Activated CD4-positive, alpha-beta T cell treated with anti-CD3 and anti-CD28 coated beads, Interleukin-2, amount 10 ng/mL, durations not matched to agents 7 days and 5 days (primary cell): ENCODE results near the gene TCF7. TPM values are rescaled to one million over a fixed set of nuclear protein-coding genes. Genes with fewer than 3 reads are reported as not detected.
A peak's percentile ranks its signal among the peaks of the same experiment; 100 is the strongest.
"Not testable (repeated sequence)": the region's sequence is repeated elsewhere in the genome, so short reads cannot be mapped to it uniquely, and the experiment has no call there.

ENCODE experiments used
- CTCF ChIA-PET: fragments of 350-600 bp; sonication (Branson Sonifier 250); formaldehyde crosslinking; loops from one replicate; lab custom pipeline; 2021; ENCODE audit warnings: antibody characterized with exemption; lab: Charles Lee
- POLR2A ChIA-PET: fragments of 350-600 bp; sonication (Branson Sonifier 250); formaldehyde crosslinking; loops from one replicate; lab custom pipeline; 2021; ENCODE audit warnings: antibody characterized with exemption; lab: Charles Lee
- DNase-seq: peaks from one replicate; pipeline ENCODE4 v3.0.0-alpha.2; 2020
- H3K27ac Mint-ChIP-seq: one replicate; pipeline ENCODE4 v1.8.0; 2021; ENCODE audit warnings: mild to moderate bottlenecking, moderate library complexity, mixed read lengths
- H3K27me3 Mint-ChIP-seq: one replicate; pipeline ENCODE4 v1.8.0; 2021; ENCODE audit warnings: mixed read lengths
- H3K36me3 Mint-ChIP-seq: one replicate; pipeline ENCODE4 v1.8.0; 2021; ENCODE audit warnings: low read depth, mixed read lengths
- H3K4me1 Mint-ChIP-seq: one replicate; pipeline ENCODE4 v1.8.0; 2021; ENCODE audit warnings: mixed read lengths
- H3K4me3 Mint-ChIP-seq: one replicate; pipeline ENCODE4 v1.8.0; 2021; ENCODE audit warnings: mild to moderate bottlenecking, moderate library complexity, mixed read lengths
- H3K9me3 Mint-ChIP-seq: one replicate; pipeline ENCODE4 v1.8.0; 2021; ENCODE audit warnings: mixed read lengths
- total RNA-seq, 2 experiments: library from RNA; stranded (reverse); gene quantifications; one replicate each; pipeline ENCODE4 v1.2.3, GENCODE V29; 2021

Gene TCF7
- total RNA-seq, 2 experiments from 2014 or later = 271 to 283 TPM

DNA sequence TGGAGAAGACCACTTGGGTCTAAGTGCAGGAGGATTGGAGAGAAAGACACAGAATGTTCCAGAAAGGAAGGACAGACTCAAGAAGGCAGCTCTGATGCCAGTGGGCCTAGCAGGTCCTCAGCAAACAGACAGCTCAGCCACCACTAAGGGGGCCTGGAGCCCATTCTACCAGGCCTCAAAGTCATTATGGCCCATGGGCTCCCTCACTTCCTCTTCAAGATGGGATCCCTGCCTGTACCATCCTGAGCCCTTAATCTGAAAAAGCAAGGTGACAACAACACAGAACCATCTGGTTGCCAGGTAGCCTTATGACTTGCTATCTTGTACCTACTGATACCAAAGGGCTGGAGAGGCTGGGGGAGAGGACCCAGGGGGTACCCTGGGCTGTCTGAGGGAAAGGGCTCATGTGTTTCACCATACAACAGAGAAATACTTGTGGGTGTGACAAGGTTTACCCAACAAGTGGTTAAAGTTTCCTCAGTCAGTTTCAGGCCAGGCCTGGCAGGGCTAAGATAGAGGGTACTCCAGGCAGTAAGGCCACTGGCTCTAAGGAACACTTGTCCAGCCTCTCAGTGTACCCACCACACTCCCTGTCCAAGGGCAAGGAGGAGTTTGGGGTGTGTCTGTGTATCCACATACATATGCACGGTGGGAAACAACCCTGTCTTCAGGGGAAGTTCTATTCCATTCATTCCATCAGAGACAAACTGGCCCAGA is 30.7 kb downstream of the TCF7 start:
- peaks cover 78% of the 10 kb centered on the region for H3K36me3 Mint-ChIP-seq
- ChIA-PET CTCF (interaction anchor here (1.2 to 5.7 kb wide), 7 partner anchors 9 to 104 kb away, joined by 3 to 53 read pairs (median 6); no protein-coding TSS in a partner anchor), POLR2A (interaction anchor here (0.5 kb wide), 1 partner anchor 125 kb away, joined by 3 read pairs; no protein-coding TSS in a partner anchor)
- DNase-seq = no peak
- peaks cover 53% of the 10 kb centered on the region for H3K4me1 Mint-ChIP-seq
- H3K27me3 Mint-ChIP-seq = no peaks in the 10 kb centered on the region
- no peaks in the 10 kb centered on the region for H3K9me3 Mint-ChIP-seq
- peak overlapping the region; percentile 11 for H3K27ac Mint-ChIP-seq
- H3K4me3 Mint-ChIP-seq = no peak overlapping the region

DNA sequence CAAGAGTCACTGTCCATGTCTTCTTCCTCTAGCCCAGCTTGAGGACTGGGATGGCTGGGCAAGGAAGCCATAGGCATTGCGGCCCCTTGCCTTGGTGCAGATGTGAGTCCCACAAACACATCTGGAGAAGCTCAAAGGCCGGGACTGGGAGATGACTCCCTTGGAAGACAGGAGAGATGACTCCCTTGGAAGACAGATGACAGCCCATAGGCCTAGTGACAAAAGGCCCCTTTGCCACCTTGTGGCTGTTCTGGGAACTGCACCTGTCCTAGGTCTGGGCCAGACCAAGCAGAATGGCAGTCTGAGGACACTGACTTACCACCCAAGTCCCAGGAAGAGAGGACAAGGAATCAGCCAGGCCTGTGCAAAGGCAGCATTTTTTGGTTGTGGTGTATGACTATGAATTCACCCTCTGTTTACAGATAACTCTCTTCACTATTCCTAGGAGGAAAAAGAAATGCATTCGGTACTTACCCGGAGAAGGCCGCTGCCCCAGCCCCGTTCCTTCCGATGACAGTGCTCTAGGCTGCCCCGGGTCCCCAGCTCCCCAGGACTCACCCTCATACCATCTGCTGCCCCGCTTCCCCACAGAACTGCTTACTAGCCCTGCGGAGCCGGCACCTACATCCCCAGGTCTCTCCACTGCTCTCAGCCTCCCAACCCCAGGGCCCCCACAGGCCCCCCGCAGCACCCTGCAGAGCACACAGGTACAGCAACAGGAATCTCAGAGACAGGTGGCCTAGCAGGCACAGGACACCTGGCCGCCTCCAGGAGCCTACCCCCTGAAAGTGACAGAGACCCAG is 31.5 kb downstream of the TCF7 start:
- Mint-ChIP-seq H3K9me3 (no peaks in the 10 kb centered on the region), H3K27ac (peak overlapping the region; percentile 14), H3K36me3 (peaks cover 76% of the 10 kb centered on the region), H3K4me3 (no peak overlapping the region), H3K27me3 (no peaks in the 10 kb centered on the region), H3K4me1 (peaks cover 53% of the 10 kb centered on the region)
- peak; percentile 85 for DNase-seq
- ChIA-PET CTCF (interaction anchor here (1.2 to 5.2 kb wide), 8 partner anchors 8 to 120 kb away, joined by 3 to 53 read pairs (median 6); no protein-coding TSS in a partner anchor), POLR2A (interaction anchor here (0.5 to 0.6 kb wide), 2 partner anchors 15 to 125 kb away, joined by 3 read pairs; no protein-coding TSS in a partner anchor)

DNA sequence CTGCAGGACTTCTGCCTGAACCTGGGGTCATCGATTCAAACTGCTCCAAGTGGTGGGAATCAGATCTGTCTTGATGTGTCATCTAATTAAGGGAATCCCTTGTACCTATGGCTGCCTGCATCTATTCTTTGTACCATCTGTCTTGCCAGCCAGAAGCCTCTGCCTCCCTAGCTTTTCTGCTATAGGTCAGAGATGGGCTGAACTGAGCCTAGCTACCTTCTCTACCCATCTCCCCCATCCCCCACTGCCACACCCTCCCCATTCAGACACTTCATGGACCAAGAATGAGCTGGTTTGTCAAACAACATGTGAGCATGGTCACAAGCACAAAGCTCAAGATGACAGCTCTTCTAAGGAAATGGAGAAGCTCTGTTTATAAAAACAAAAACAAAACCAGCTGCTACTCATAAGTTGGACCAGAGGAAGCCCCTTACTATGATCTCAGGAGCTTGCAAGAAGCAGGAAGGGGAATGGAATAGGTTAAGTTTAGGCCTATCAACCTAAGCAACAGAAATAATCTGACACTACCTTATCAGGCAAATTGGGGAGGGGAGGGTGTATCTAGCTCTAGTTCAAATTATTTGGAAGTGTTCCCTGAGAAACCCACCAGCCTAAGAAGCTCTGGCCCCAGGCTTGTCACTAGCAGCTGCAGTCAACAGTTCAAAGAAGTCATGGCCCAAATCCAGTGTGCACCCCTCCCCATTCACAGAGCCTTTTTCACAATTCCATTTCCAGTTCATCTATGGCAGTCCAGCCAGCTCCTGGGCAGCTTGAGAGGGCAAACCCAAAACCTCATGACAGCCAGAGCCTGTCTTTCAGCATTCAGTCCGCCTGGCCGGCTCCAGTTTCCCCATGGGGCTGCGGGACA is 32.4 kb downstream of the TCF7 start:
- peaks cover 57% of the 10 kb centered on the region for H3K4me1 Mint-ChIP-seq
- CTCF ChIA-PET = interaction anchor here (1.1 to 5.2 kb wide), 7 partner anchors 12 to 129 kb away, joined by 3 to 53 read pairs (median 5); no protein-coding TSS in a partner anchor

DNA sequence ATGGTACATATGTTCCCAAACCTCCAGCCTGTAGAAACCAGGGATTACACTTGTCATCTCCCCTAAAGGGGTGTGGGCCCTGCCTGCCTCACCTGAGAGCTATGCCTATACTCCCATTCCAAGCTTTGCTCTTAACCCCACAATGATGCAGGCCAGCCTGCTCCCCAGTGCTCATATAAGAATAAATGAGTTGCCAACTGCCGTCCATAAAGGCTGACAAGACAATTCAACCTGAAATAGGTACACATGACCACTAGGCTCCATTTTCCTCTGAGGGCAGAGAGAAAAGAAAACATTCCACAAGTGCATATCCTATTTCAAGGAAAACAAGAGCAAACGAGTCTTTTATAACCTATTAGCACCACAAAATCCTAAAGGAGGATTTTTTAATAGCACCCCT is 33.8 kb downstream of the TCF7 start:
- DNase-seq = peak; percentile 6
- H3K9me3 Mint-ChIP-seq = no peaks in the 10 kb centered on the region
- H3K4me1 Mint-ChIP-seq = peaks cover 59% of the 10 kb centered on the region
- CTCF ChIA-PET = interaction anchor here (0.8 to 5.2 kb wide), 6 partner anchors 8 to 151 kb away, joined by 3 to 53 read pairs (median 10); no protein-coding TSS in a partner anchor
- H3K36me3 Mint-ChIP-seq = peaks cover 69% of the 10 kb centered on the region
- no peak overlapping the region for H3K4me3 Mint-ChIP-seq
- POLR2A ChIA-PET = no interaction called here
- no peaks in the 10 kb centered on the region for H3K27me3 Mint-ChIP-seq
- H3K27ac Mint-ChIP-seq = no peak overlapping the region

More for the DNA sequence above, 32.4 kb downstream of the TCF7 start:
- H3K9me3 Mint-ChIP-seq = no peaks in the 10 kb centered on the region
- no peak for DNase-seq
- peaks cover 71% of the 10 kb centered on the region for H3K36me3 Mint-ChIP-seq
- peak overlapping the region; percentile 15 for H3K27ac Mint-ChIP-seq
- H3K4me3 Mint-ChIP-seq = no peak overlapping the region
- no peaks in the 10 kb centered on the region for H3K27me3 Mint-ChIP-seq
- POLR2A ChIA-PET = interaction anchor here (0.6 kb wide), 1 partner anchor 14 kb away, joined by 3 read pairs; no protein-coding TSS in a partner anchor

DNA sequence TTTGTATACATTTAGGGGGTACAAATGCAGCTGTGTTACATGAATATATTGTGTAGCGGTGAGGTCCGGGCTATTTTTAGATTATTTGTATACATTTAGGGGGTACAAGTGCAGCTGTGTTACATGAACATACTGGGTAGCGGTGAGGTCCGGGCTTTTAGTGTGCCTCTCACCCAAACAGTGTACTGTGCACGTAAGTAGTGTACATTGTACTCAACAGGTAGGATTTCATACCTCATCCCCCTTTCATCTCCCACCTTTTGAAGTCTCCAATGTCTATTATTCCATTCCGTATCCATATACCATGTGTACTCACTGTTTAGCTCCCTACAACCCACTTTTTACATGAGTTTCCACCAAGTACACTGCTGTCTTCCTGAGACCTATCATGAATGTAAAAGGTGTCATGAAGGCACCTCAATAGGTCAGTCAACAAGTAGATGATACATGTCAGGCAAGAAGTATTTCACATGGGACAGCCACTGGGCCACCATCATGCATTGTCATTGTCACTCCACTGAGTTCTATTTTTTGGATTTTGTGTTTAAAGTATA is 34.6 kb downstream of the TCF7 start:
- H3K4me1 Mint-ChIP-seq = peaks cover 58% of the 10 kb centered on the region
- H3K27ac Mint-ChIP-seq = no peak overlapping the region

DNA sequence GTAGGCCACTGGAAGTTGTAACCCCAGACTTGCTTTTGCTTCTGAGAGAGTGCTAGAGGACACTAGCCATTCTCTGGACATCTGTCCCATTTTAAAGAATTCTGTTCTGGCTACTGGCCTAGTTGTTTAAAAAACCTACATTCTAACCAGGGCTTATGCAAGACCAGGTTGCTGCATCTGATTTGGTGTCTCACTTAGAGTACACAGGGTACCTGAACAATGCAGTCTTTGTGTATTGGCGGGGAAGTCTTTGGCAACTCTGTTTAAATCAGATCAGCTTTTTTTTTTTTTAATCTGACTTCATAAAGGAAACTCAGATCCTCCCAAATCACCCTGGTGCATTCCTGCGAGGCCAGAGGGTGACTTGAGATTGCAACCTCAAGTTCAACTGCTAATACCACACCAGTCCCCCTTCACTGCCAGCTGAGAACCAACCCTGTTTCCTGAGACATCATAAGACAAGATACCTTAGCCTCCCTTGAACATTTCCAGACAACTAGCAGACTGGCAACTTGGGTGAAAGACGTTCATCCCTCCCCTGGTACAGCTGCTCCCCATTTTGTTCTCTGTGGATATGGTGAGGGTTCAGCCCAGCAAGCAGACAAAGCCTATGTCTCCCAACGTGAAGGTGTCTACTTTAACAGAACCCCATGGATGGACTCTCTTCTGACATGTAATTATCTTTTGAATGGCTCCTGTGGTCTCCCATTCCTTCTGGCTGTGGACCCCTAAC is 35.3 kb downstream of the TCF7 start:
- POLR2A ChIA-PET = interaction anchor here (0.7 kb wide), 1 partner anchor 20 kb away, joined by 4 read pairs; no protein-coding TSS in a partner anchor
- Mint-ChIP-seq H3K4me1 (peaks cover 56% of the 10 kb centered on the region), H3K36me3 (peaks cover 69% of the 10 kb centered on the region), H3K27ac (peak overlapping the region; percentile 79), H3K4me3 (no peak overlapping the region), H3K9me3 (no peaks in the 10 kb centered on the region), H3K27me3 (no peaks in the 10 kb centered on the region)
- DNase-seq = no peak
- CTCF ChIA-PET = interaction anchor here (0.6 to 7.3 kb wide), 5 partner anchors 10 to 893 kb away, joined by 3 to 53 read pairs (median 26); no protein-coding TSS in a partner anchor

More for the DNA sequence above, 34.6 kb downstream of the TCF7 start:
- DNase-seq = no peak
- no peaks in the 10 kb centered on the region for H3K27me3 Mint-ChIP-seq
- ChIA-PET POLR2A (interaction anchor here (0.7 kb wide), 1 partner anchor 21 kb away, joined by 4 read pairs; no protein-coding TSS in a partner anchor), CTCF (interaction anchor here (0.6 to 5.2 kb wide), 5 partner anchors 9 to 152 kb away, joined by 3 to 53 read pairs (median 6); no protein-coding TSS in a partner anchor)
- no peak overlapping the region for H3K4me3 Mint-ChIP-seq
- peaks cover 73% of the 10 kb centered on the region for H3K36me3 Mint-ChIP-seq
- no peaks in the 10 kb centered on the region for H3K9me3 Mint-ChIP-seq

DNA sequence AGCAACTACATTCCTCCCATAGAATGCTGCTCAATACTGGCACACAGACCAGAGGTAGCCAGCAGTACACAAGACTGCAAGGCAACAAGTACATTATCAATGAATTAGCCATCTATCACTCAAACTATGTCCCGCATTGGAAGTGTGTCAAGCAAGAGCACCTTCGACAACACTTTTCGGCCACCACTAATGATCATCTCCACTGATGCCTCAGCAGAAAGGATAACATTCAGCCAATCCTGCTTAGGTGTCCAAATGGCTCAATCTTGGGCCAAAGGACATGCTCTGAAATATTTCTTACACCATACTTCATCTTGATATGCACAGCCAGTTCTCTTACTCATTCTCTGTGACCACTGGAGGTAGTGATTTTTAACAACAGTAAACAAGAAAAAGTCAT is 37.2 kb downstream of the TCF7 start:
- no peaks in the 10 kb centered on the region for H3K27me3 Mint-ChIP-seq
- POLR2A ChIA-PET = interaction anchor here (0.6 kb wide), 1 partner anchor 117 kb away, joined by 3 read pairs; no protein-coding TSS in a partner anchor
- DNase-seq = no peak
- H3K4me3 Mint-ChIP-seq = no peak overlapping the region
- peaks cover 44% of the 10 kb centered on the region for H3K4me1 Mint-ChIP-seq
- H3K9me3 Mint-ChIP-seq = no peaks in the 10 kb centered on the region
- peaks cover 63% of the 10 kb centered on the region for H3K36me3 Mint-ChIP-seq
- CTCF ChIA-PET = interaction anchor here (1.9 to 7.3 kb wide), 3 partner anchors 11 to 112 kb away, joined by 12 to 46 read pairs (median 26); no protein-coding TSS in a partner anchor
- peak overlapping the region; percentile 48 for H3K27ac Mint-ChIP-seq

DNA sequence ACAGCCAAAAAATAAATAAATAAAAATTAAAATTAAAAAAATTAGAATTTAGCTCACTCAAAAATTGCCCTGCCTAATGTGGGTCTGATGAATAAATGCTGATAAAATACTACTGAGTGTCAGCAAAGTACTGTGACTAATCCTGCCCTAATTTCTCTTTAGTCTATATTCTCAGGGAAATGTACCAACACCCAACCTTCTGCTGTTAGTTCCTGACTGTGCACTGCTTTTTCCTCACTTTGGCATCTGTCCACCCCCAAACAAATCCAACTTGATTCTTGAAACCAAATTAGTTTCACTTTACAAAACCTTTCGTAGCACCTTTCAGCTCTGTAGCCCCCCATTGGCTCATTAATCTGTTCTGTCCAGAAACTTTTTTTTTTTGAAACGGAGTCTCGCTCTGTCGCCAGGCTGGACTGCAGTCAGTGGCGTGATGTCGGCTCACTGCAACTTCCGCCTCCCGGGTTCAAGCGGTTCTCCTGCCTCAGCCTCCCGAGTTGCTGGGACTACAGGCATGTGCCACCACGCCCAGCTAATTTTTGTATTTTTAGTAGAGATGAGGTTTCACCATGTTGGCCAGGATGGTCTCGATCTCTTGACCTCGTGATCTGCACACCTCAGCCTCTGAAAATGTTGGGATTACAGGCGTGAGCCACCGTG is 37.8 kb downstream of the TCF7 start:
- ChIA-PET POLR2A (interaction anchor here (0.6 kb wide), 1 partner anchor 117 kb away, joined by 3 read pairs; no protein-coding TSS in a partner anchor), CTCF (interaction anchor here (1.0 to 7.3 kb wide), 4 partner anchors 9 to 112 kb away, joined by 3 to 46 read pairs (median 9); no protein-coding TSS in a partner anchor)
- Mint-ChIP-seq H3K36me3 (peaks cover 59% of the 10 kb centered on the region), H3K4me1 (peaks cover 43% of the 10 kb centered on the region), H3K27ac (peak overlapping the region; percentile 33)
- DNase-seq, H3K27me3 Mint-ChIP-seq, H3K4me3 Mint-ChIP-seq, H3K9me3 Mint-ChIP-seq: not testable (repeated sequence)

DNA sequence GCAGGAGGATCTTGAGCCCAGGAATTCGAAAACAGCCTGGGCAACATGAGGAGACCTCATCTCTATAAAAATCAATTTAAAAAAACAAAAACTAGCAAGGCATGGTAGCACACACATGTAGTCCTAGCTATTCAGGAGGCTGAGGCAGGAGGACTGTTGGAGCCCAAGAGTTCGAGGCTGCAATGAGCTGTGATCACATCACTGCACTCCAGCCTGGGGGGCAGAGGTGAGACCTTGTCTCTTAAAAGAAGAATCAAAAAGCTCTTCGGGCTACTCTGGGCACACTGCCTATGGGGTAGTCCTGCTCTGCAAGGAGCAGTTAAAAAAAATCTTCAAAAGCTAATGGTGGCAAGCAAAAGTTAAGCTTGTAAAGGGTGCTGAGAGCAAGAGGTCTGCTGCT is 38.8 kb downstream of the TCF7 start:
- Mint-ChIP-seq H3K4me1 (peaks cover 41% of the 10 kb centered on the region), H3K27ac (no peak overlapping the region), H3K27me3 (no peaks in the 10 kb centered on the region), H3K4me3 (no peak overlapping the region), H3K9me3 (no peaks in the 10 kb centered on the region), H3K36me3 (peaks cover 62% of the 10 kb centered on the region)
- DNase-seq = no peak
- POLR2A ChIA-PET = no interaction called here
- CTCF ChIA-PET = interaction anchor here (1.0 to 7.3 kb wide), 9 partner anchors 8 to 113 kb away, joined by 3 to 46 read pairs (median 4); no protein-coding TSS in a partner anchor

DNA sequence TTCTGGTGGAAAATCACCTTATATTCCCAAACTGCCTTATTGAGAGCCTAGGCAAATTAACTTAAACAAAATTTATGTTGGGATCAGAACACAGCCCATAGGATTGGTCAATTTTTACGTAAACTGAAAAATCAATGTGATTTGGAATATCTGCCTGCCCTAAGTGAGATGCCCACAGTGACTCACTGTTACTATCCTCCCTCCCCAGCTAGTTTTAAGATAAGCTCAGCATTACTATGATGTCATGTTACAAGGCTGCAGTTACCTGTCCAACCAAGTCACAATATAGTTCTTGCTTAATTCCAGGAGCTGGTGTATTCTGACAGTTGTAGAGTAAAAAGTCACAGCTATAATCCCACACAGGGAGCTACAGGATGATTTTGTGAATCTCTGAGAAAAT is 39.2 kb downstream of the TCF7 start:
- Mint-ChIP-seq H3K27ac (no peak overlapping the region), H3K27me3 (no peaks in the 10 kb centered on the region), H3K4me3 (no peak overlapping the region), H3K9me3 (no peaks in the 10 kb centered on the region), H3K36me3 (peaks cover 65% of the 10 kb centered on the region), H3K4me1 (peaks cover 39% of the 10 kb centered on the region)
- no peak for DNase-seq
- CTCF ChIA-PET = interaction anchor here (0.9 to 7.3 kb wide), 9 partner anchors 8 to 114 kb away, joined by 3 to 46 read pairs (median 4); no protein-coding TSS in a partner anchor
- POLR2A ChIA-PET = no interaction called here
